HuH-7 (cell line): ENCODE measurements around the gene ICAM2.
A peak's percentile ranks its signal among the peaks of the same experiment; 100 is the strongest.
"Not testable (repeated sequence)": the region's sequence is repeated elsewhere in the genome, so short reads cannot be mapped to it uniquely, and the experiment has no call there.

ENCODE experiments used
- DNase-seq: peaks from one replicate; pipeline ENCODE4 v3.0.0; 2011; ENCODE audit warnings: low spot score

Gene ICAM2

DNA sequence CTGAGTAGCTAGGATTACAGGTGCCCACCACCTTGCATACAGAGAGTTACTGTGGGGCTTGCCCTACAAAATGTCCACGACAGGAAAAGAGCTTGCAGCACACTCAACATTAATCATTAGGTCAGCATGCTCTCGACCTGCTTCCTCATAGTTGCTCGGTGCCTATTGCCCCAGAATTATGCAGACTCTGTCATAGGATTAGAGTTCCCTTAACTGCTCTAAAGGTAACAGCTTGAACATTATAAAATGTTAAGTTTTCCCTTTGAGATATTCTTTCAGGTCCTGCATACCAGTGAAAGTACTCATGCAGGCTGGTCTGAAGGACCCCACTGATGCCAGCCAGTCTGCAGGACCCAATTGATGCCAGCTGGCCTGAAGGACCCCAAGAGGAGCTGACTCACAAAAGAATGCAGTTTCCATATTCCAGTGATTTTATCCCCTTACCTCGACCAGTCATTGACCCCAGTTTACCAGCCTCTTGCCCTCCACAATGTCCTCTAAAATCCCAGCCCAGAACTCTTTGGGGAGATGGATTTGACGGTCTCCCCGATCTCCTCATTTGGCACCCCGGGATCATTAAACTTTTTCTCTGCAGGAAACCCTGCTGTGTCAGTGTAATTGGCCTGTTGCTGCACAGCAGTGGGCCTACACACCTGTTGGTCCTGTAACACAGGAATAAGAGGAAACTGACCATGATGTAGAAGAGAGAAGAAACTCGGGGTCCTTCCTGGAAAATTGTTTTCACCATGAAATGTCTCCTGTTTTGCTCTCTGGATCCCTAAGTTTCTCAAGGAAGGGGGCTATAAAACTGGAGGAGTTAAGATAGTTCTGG is 10.6 kb downstream of the ICAM2 start:
- no peak for DNase-seq

DNA sequence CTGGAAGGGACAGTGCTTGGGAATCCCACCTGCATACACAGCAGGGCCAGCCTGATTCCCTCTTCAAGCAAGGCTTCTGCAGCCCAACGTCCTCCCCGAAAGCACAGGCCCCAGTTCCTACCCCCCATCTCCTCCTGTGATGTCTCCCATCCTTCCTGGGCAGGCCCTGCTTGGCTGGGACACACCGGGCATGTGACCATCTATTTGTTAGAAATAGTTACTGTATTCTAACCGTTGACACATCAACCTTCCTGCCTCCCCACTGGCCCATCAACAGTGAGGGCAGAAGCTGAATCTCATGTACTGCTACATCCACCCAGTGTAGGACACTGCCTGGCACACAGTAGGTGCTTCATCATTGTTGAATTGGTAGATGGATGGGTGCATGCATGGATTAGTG is 11.6 kb downstream of the ICAM2 start:
- no peak for DNase-seq

DNA sequence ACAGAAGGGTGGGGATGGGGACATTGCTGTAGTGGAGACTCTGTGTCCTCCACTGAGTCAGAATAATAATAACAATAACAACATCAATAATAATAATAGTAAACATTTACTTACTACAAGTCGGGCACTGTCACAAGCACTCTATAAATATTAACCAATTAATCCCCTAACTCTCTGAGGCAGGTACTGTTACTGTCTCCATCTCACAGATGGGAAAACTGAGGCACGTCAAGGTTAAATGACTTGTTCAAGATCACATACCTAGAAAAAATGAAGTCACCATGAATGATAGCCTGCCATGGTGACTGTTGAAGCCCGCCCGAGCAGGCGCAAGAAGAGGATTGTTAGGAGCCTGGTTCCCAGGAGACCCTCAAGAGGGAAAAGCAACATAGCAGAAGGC is 12.1 kb downstream of the ICAM2 start:
- no peak for DNase-seq

DNA sequence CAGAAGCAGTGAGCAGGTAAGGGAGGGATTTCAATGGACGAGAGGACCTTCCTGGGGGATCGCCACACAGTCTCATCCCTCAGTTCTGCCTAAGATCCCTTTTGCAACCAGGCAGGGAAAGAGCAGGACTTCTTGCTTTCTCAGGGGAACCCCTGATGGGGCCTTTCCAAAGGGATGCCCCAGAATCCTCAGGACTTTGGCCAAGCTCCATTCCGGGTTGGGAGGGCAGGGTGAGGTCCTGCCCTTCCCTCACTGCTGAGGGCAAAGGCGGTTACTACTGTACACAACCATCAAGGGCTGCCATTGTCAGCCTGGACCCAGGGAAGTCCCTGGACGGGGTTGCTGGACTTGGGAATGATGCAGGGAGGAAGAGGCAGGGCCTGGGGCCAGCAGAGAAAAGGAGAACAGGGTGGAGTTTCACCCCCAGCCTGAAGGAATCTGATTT is 12.6 kb downstream of the ICAM2 start:
- DNase-seq: no peak

DNA sequence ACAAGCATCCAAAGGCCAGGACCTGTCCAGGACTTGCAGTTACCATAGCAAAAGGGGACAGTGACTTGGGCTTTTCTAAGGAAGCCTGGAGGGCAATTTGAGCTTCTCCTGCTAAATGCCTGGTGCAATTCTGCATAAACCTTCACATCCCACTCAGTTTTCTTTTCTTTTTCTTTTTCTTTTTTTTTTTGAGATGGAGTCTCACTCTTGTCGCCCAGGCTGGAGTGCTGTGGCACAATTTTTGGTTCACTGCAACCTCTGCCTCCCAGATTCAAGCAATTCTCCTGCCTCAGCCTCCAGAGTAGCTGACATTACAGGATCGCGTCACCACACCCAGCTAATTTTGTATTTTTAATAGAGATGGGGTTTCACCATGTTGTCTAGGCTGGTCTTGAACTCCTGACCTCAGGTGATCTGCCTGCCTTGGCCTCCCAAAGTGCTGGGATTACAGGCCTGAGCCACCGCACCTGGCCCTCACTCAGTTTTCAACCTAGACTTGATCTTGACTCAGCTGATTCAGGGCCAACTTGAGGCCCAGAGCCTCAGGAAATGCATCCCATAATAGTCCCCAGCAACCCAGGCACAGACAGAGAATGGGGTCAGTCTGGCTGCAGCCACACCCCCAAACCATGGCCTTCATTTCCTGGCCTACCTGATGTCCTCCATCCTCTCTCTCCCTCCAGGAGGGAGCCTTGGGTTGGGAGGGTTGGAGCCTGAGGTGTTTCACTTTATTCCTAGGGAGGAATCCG is 13.2 kb downstream of the ICAM2 start:
- not testable (repeated sequence) for DNase-seq

DNA sequence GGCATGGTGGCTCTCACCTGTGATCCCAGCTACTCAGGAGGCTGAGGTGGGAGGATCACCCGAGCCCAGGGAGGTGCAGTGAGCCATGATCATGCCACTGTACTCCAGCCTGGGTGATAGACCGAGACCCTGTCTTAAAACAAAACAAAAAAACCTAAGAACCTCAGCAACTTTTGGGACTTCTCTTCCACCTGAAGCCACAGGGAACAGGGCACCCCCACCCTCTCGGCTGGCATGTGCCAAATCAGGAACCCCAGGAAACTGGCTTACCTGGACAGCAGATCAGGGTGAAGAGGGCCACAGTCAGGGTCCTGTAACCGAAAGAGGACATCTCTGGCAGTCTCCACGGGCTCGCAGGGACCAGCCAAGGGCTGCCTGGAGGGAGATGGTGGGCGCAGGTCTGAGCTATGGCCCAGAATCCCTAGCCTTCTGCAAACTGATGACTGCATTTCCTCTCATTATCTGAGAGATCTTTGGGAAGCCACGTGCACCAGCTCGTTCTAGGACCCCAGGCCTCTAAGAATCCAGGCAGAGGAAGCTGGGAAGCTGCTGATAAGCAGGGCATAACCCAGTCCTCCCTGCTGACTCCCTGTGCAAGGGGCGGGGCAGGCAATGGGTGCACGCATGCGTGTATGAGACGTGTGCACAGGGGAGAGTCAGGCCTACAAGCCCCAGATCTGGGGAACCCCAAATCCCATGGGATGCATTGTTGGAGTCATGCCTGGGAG is 13.9 kb downstream of the ICAM2 start:
- no peak for DNase-seq

DNA sequence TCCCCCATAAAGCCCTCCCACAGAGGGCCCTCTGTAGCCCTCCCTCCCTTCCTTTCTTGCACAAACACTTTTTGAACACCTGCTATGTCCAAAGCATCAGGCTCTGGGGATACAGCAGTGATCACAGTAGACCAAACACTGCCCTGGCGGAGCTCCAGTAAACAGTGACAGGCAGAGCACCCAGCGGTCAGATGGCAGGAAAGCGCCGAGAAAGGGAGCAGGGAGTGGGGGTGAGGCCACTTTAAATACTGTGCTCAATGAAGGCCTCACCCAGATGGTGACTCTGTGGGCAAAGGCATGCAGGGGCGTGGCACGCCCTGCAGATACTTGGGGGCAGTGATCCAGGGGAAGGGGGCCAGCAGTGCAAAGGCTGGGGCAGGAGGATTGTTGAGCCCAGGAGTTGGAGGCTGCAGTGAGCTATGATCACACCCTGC is 14.7 kb downstream of the ICAM2 start:
- DNase-seq: no peak

DNA sequence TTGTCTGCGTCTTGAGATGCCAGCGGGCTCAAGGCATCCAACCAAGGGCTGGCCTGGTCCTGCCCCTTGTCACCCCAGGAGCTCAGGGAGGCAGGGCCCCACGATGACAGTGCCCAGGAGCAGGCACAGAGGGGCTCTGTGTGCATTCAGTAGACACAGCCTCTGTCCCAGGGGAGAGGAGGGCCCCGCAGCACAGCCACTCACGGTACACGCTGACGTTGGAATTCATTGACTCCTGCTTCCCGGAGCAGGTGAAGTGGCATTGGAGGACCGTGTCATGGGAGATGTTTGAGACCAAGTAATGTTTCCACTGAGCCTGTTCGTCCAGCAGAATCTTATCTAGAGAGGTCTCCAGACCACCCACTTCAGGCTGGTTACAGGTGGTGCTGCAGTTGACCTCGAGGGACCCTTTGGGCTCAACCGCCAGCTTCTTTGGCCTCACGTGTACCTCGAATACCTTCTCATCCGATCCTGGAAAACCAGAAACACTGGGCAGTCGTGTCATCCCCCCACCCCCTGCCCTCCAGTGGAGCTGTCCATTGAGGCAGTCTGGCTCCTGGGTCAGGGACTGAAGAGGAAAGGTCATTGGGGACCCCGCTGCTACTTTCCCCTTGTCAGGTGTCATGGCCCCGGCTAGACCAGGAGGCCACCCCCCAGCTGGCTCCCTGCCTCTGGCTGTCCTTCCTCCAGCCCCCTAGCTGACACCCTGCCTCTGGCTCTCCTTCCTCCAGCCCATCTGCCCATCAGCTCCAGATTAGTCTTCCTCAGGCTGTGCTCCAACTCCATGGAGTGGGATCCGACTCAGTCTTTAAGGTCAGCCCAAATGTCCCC is 15.3 kb downstream of the ICAM2 start:
- DNase-seq: no peak

DNA sequence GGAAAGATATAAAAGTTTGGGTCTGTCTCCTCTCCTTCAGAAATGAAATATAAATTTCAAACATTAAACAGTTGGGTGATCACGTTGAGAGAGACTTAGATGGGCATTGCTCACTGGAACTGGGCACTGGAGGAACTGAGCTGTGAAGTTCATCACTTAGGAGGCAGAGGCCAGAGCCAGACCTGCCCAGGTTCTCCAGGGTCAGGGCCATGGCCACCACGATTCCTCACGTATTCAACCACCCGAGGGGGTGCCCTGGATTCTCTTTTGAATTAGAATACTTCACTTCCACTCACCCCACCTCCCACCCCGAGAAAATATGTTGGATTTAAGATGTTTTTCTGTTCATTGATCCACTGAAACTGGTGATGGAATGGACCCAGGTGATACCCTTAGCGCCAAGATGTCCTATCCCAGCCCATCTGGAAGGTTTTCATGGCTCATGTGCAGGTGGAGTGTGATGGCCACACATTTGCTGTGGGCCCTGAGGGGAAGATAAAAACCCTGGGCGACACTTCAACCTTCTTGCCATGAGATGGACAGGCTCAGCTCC is 16.1 kb downstream of the ICAM2 start:
- DNase-seq: no peak

DNA sequence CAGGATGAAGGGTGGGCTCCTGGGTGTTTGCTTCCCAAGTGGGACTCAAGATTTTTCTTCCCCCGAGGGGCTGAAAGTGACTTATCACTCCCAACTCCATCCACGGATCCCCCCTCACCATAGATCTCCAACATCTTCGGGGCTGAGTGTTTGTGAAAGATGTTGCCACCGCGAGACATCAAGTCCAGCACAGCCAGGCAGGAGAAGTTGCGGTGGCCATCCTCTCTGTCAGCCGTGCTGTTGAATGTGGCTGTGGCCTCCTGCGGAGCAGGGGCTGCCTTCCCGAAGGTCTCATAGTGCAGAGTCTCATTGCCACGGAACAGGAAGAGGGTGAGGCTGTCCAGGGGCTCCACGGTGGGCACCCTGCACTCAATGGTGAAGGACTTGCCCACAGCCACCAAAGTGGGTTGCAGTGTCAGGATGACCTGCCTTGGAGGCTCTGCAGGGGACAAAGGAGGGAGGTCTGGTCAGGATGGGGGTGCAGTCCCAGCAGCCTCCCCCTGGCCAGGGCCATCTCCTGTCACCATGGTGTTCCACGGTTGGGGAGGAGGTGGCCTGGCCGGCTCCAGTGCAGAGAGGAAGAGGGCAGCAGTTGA is 16.8 kb downstream of the ICAM2 start:
- no peak for DNase-seq

DNA sequence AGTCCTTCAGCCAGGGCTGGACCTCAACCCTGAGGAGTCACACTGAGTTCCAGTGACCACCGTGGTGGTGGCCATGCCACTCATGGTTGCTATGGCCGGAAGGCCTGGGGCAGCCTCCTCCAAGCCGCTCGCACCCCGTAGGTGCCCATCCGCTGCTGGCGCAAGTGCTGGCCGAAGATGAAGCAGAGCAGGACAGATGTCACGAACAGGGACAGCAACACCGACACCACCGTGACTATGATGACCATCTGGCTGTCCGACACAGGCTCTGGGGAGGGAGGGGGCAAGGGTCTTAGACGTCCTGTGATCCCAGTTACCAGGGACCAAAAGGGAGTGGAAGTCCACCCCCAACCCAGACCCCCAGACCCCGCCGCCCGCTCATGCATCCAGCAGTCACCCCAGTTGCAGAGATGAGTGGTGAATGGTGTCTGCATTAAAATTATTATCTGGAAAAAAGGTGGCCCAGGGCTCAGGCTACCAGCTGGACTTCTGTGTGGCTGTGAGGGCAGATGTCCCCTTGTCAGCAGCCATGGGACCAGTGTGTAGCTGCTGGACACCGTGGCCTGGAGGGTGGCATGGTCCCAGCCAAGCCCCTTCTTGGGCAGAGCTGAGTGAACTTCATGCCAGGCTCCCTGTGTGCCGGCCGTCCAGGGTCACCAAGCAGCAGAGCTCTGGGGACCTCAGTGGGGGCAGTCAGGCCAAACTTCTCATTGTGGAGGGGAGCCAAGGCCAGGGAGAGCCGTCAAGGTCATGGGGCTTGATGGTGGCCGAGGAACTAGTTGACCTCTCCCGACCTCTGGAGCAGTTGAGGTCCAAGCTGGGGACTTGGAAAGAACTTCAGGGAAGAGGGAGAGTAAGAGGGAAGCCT is 17.5 kb downstream of the ICAM2 start:
- no peak for DNase-seq

DNA sequence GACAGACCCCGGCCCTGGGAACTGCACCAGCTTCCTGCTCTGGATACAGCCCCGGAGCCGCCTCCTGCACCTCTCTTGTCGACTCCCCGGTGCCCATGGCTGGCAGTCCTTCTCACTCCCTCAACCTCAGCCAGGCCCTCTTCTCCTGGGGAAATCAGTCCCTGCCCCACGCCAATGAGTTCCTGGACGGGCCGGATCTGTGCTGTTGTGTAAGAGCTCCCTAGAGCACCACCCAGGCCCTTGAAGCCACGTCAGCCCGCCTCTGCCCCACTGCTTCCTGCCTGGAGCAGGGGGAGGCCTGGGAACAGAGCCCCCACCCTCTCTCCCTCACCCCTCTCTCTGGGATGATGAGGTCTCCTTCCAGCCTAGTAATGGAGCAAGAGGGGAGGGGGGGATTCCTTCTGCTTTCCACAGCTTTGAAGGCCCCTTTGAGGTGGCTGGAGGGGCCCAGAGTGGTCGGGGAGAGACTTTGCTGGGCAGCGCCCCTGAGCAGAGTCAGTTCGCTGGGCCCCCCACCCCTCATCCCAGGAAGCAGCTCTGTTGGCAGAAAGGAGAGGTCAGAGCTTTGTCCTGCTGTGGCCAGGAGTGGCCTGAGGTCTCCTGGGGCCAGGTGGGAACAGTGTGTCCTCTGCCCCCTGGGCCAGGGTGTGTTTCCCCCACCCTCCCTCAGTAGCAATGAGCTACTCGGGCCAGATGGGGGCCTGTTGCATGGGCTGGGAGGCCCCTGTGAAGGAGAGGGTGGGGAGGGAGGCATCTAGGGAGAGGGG is 18.5 kb downstream of the ICAM2 start:
- no peak for DNase-seq

DNA sequence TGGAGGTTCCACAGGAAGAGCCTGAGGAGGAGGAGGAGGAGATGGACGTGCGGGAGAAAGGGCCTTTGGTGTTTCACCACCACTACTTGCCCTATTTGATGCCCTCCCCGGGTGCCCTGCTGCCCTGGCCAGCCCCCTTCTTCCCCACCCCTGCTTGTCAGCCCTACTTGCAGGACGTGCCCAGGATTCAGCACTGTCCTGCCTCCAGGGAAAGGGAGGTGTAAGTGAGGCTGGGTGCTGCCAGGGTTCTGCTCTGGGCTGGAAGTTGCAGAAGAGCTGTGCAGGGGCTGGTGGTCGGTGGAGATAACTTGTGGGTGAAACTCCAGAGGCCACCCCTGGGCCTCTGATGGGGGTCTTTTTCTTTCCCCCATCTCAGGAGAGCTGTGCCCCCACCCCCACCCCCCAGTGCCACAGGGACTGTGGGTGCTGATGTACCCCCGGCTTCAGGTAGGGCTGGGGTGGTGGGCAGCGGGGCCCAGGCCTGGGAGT is 19.3 kb downstream of the ICAM2 start:
- DNase-seq: no peak

DNA sequence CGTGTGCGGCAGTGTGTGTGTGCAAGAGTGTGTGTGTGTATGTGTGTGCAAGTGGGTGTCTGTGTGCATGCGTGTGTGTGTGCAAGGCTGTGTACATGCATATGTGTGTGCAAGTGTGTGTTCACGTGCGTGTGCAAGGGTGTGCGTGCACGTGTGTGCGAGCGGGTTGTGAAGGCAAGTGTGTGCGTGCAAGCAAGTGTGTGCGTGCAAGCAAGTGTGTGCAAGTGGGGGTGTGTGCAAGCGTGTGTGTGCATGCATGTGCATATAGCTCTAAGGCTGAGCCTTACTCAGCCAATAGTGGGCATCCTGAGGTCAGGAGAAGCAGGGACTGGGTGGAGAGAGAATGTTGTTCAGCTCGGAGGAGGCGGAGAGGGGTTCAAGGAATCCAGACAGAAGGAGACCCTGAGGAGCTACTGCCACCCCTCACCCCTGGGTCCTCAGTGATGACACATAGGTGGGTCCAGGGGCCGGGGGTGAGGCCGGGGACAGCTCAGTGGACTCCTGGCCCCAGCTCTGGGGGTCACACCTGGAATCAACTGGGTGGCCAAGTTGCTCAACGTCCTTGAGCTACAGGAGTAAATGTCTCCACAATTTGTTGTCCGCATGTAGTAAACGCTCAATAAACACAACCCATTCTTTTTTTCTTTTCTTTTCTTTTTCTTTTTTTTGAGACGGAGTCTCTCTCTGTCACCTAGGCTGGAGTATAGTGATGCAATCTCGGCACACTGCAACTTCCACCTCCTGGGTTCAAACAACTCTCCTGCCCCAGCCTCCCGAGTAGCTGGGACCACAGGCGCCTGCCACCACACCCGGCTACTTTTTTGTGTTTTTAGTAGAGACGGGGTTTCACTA is 20.5 kb downstream of the ICAM2 start:
- DNase-seq: no peak

DNA sequence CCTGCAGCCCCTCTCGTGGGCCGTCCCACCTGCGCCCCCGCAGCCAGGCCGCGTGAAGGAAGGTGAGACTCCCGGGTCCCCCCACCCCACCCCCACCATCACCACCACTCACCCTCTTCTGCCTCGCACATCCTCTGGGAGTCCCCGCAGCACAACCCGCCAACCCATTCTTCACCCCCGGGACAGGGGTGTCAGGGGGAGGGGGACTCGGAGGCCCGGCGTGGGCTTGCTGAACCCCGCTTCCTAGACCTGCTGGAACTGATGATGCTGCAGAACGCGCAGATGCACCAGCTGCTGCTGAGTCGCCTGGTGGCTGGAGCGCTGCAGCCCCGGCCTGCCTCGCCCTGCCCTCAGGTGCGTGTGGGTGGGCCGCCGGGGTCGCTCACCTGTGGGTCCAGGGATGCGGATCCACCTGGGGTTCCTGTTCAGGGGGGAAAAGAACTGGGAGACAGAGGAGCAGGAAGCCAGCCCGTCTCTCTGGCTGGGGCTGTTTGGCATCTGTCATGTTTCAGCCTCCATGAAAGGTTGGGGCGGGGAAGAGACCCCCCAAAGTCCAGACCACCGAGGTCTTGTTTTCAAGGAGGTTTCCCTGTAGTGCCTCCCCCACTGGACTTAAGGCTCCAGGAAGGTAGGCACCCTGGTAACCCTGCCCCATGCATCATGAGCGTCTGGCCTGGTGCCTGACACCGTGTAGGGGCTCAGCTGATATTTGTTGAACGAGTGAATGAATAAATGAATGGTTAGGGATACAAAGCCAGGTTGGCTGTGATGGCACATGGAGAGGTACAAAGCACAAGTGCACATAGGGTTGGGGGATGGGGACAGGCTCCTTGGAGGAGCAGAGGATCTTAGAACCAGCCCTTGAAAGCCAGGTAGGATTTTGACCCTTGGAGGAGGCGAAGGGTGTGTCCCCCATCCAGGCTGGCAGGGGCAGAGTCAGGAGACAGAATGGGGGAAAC is 21.4 kb downstream of the ICAM2 start:
- no peak for DNase-seq

DNA sequence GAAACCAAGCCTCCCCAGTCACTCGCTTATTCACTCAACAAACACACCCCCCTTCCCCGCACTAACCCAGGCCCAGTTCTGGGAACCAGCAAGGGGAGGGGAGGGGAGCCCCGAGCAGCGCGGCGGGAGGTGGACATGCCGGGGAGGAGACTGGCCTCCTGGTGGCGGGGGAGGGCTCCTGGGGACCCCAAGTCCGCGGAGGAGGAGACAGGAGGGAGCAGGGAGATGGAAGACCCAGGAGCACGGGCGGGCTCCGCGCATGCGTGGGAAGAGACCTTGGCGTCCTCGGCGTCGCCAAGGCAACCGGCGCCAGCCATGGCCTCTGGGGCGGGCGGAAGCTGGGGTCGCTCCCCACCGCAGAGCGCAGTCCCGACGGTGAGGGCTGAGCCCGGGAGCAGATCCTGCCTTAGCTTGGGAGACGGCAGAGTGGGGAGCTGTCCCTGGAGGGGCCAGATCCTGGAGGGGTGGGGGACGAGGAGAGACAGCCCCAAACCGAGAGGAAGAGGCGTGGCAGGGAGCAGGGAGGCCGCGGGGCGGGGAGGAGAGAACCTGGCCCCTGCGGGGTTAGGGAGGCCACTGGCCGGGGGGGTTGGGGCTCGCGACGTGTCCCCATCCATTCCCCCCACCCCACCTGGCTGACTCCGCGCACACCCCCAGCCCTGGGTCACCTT is 22.2 kb downstream of the ICAM2 start, which contains the start of gene PRR29:
Gene PRR29, plus strand, starts transcription at position 302 of the 671 bp plus-strand sequence. Its CDS starts 14 bp downstream, at position 316.
- peak; percentile 87 for DNase-seq
